CD14-positive monocyte (primary cell): Measurements from ENCODE around the gene CBLN1. TPM values are rescaled to one million over a fixed set of nuclear protein-coding genes. Genes with fewer than 3 reads are reported as not detected.

ENCODE experiments used
- DNase-seq, 3 donors: peaks; one replicate each; pipeline ENCODE4 v3.0.0-alpha.2; 2011 to 2022
- H2AFZ ChIP-seq: 2 replicates; pipeline ENCODE4 v1.6.0; 2012; ENCODE audit warnings: mild to moderate bottlenecking, low read depth, low read length, inconsistent platforms; ENCODE audit not compliant: insufficient read depth, poor library complexity, severe bottlenecking
- H3K27ac ChIP-seq, 2 donors: 1 replicate in 1 of 2; 2 replicates in 1 of 2; pipeline ENCODE4 v1.5.1; 2012 to 2013; ENCODE audit warnings: low read length in 2 of 2, control low read depth in 1 of 2, inconsistent platforms in 1 of 2, low read depth in 1 of 2, mild to moderate bottlenecking in 1 of 2
- H3K27me3 ChIP-seq, 2 donors: one replicate each; pipeline versions ENCODE4 v1.6.0 to v1.6.1; 2011 to 2013; ENCODE audit warnings: low read length in 2 of 2; ENCODE audit not compliant: control insufficient read depth in 2 of 2, insufficient read depth in 2 of 2
- H3K36me3 ChIP-seq, 2 donors: replicated peaks in 1 of 2; 1 replicate in 1 of 2; 2 replicates in 1 of 2; pipeline versions ENCODE4 v1.5.1 to v1.6.1; 2012 to 2013; ENCODE audit warnings: low read length in 2 of 2, control low read depth in 1 of 2, inconsistent platforms in 1 of 2, mild to moderate bottlenecking in 1 of 2; ENCODE audit not compliant: insufficient read depth in 2 of 2, control insufficient read depth in 1 of 2
- H3K4me1 ChIP-seq, 2 donors: 1 replicate in 1 of 2; 2 replicates in 1 of 2; pipeline versions ENCODE4 v1.5.1 to v1.6.1; 2012 to 2013; ENCODE audit warnings: low read length in 2 of 2, control low read depth in 1 of 2, inconsistent platforms in 1 of 2, mild to moderate bottlenecking in 1 of 2, moderate library complexity in 1 of 2; ENCODE audit not compliant: insufficient read depth in 2 of 2, control insufficient read depth in 1 of 2
- H3K4me2 ChIP-seq: replicated peaks from 2 replicates; pipeline ENCODE3; 2012; ENCODE audit warnings: low read length, moderate library complexity, mild to moderate bottlenecking; ENCODE audit not compliant: poor library complexity, severe bottlenecking; ENCODE audit errors: extremely low read depth
- H3K4me3 ChIP-seq, 3 experiments: fragments of 200-600 bp in 1 of 3; sonication (generic) in 1 of 3; replicated peaks in 1 of 3; 1 replicate in 2 of 3; 2 replicates in 1 of 3; pipeline ENCODE4 v1.5.1; 2011 to 2013; ENCODE audit warnings: low read length in 3 of 3, mild to moderate bottlenecking in 3 of 3, control low read depth in 2 of 3, low read depth in 2 of 3, inconsistent platforms in 1 of 3, moderate library complexity in 1 of 3
- H3K79me2 ChIP-seq: 2 replicates; pipeline ENCODE4 v1.6.0; 2012; ENCODE audit warnings: mild to moderate bottlenecking, control low read depth, inconsistent platforms, low read length, moderate library complexity; ENCODE audit not compliant: insufficient read depth
- H3K9ac ChIP-seq: 2 replicates; pipeline ENCODE4 v1.6.0; 2017; ENCODE audit warnings: low read length, mild to moderate bottlenecking; ENCODE audit not compliant: insufficient read depth, poor library complexity, severe bottlenecking
- H3K9me3 ChIP-seq, 2 donors: replicated peaks in 1 of 2; 1 replicate in 1 of 2; 2 replicates in 1 of 2; pipeline versions ENCODE4 v1.5.1 to v1.6.1; 2012 to 2013; ENCODE audit warnings: low read length in 2 of 2, control low read depth in 1 of 2; ENCODE audit not compliant: control insufficient read depth in 1 of 2, insufficient read depth in 1 of 2
- H4K20me1 ChIP-seq: 2 replicates; pipeline ENCODE4 v1.6.0; 2012; ENCODE audit warnings: mild to moderate bottlenecking, low read length, control low read depth, moderate library complexity; ENCODE audit not compliant: insufficient read depth
- H3K27ac Mint-ChIP-seq, 7 donors: one replicate each; pipeline ENCODE4 v1.8.0; 2020; ENCODE audit warnings: mild to moderate bottlenecking in 7 of 7, mixed read lengths in 7 of 7, moderate library complexity in 6 of 7, inconsistent platforms in 2 of 7
- H3K27me3 Mint-ChIP-seq, 3 donors: one replicate each; pipeline ENCODE4 v1.8.0; 2021 to 2022; ENCODE audit warnings: low read depth in 3 of 3, mild to moderate bottlenecking in 3 of 3, mixed read lengths in 3 of 3, moderate library complexity in 3 of 3, inconsistent platforms in 1 of 3
- H3K36me3 Mint-ChIP-seq, 2 donors: one replicate each; pipeline ENCODE4 v1.8.0; 2020; ENCODE audit warnings: mixed read lengths in 2 of 2, inconsistent platforms in 1 of 2, mild to moderate bottlenecking in 1 of 2
- H3K4me1 Mint-ChIP-seq: one replicate; pipeline ENCODE4 v1.8.0; 2020; ENCODE audit warnings: mild to moderate bottlenecking, mixed read lengths
- H3K4me3 Mint-ChIP-seq, 2 donors: one replicate each; pipeline ENCODE4 v1.8.0; 2020; ENCODE audit warnings: mild to moderate bottlenecking in 2 of 2, mixed read lengths in 2 of 2, moderate library complexity in 1 of 2
- H3K9me3 Mint-ChIP-seq, 7 donors: one replicate each; pipeline ENCODE4 v1.8.0; 2020 to 2022; ENCODE audit warnings: mixed read lengths in 7 of 7, mild to moderate bottlenecking in 6 of 7, moderate library complexity in 6 of 7, inconsistent platforms in 2 of 7
- CTCF ChIP-seq: fragments of 200-600 bp; IDR thresholded peaks from one replicate; pipeline ENCODE4 v1.8.0; 2022; ENCODE audit warnings: antibody characterized with exemption, mild to moderate bottlenecking
- WGBS: methylation state at CpG from one replicate; pipeline ENCODE4 v1.1.5; 2013; ENCODE audit warnings: missing lambda C conversion rate; ENCODE audit not compliant: insufficient coverage; 5-methylcytosine and 5-hydroxymethylcytosine counted together
- intact Hi-C, 2 donors: fragments of 100-400 bp; cut with micrococcal nuclease; formaldehyde crosslinking; loops; one replicate each; pipeline versions ENCODE4 v1.15.0 to v1.15.1; 2023
- polyA plus RNA-seq, 3 donors: library from polyadenylated mRNA; depleted of rRNA in 1 of 3; unstranded in 2 of 3; stranded (reverse) in 1 of 3; fragments of 300-500 nt in 2 of 3; fragments of >200 nt in 1 of 3; fragmentation: Illumina TruSeq in 2 of 3; gene quantifications; 1 replicate in 2 of 3; 2 replicates in 1 of 3; pipeline ENCODE4 v1.2.3, GENCODE V29; 2012 to 2021

Gene CBLN1
- polyA plus RNA-seq, 3 donors = not detected

GRCh38 chr16:49307176-49307575 is 25.5 kb upstream of the CBLN1 start:
- peaks cover 11 to 15% (median 13%) of the 10 kb centered on the region in 3 donors for H3K27me3 Mint-ChIP-seq

GRCh38 chr16:49305406-49305805 is 23.8 kb upstream of the CBLN1 start:
- no peak overlapping the region for H3K4me3 ChIP-seq

More at GRCh38 chr16:49307176-49307575, 25.5 kb upstream of the CBLN1 start:
- Histone ChIP-seq H3K79me2 (no peaks in the 10 kb centered on the region), H3K4me1 (no peaks in the 10 kb centered on the region), H3K9me3 (no peaks in the 10 kb centered on the region), H3K4me3 (no peak overlapping the region), H4K20me1 (no peaks in the 10 kb centered on the region), H2AFZ (no peak overlapping the region), H3K9ac (no peak overlapping the region), H3K36me3 (no peaks in the 10 kb centered on the region), H3K4me2 (no peak overlapping the region), H3K27ac (no peak overlapping the region), H3K27me3 (no peaks in the 10 kb centered on the region)
- DNase-seq = no peak
- Mint-ChIP-seq H3K4me1 (no peaks in the 10 kb centered on the region), H3K9me3 (peaks cover 0 to 2% (median 0%) of the 10 kb centered on the region in 7 donors), H3K4me3 (no peak overlapping the region), H3K27ac (no peak overlapping the region), H3K36me3 (no peaks in the 10 kb centered on the region)
- intact Hi-C loops = no loop called here
- no peak for TF ChIP-seq CTCF
- 86% methylated on average over 2 of the region's 2 CpGs for WGBS

More at GRCh38 chr16:49305406-49305805, 23.8 kb upstream of the CBLN1 start:
- Histone ChIP-seq H2AFZ (no peak overlapping the region), H3K27me3 (no peaks in the 10 kb centered on the region), H3K4me1 (no peaks in the 10 kb centered on the region), H3K79me2 (no peaks in the 10 kb centered on the region), H3K9ac (no peak overlapping the region), H3K27ac (no peak overlapping the region), H3K4me2 (no peak overlapping the region), H3K36me3 (no peaks in the 10 kb centered on the region), H3K9me3 (no peaks in the 10 kb centered on the region), H4K20me1 (no peaks in the 10 kb centered on the region)
- H3K27me3 Mint-ChIP-seq = peaks cover 10 to 16% (median 13%) of the 10 kb centered on the region in 3 donors
- no peak for DNase-seq
- no peak overlapping the region for H3K27ac Mint-ChIP-seq
- no peak overlapping the region for H3K4me3 Mint-ChIP-seq
- intact Hi-C loops = no loop called here
- H3K9me3 Mint-ChIP-seq = peaks cover 0 to 2% (median 0%) of the 10 kb centered on the region in 7 donors
- H3K4me1 Mint-ChIP-seq = no peaks in the 10 kb centered on the region
- H3K36me3 Mint-ChIP-seq = no peaks in the 10 kb centered on the region
- no peak for TF ChIP-seq CTCF
